Activated naive CD4-positive, alpha-beta T cell treated with anti-CD3 and anti-CD28 coated beads, Interleukin-2, amount 10 ng/mL, durations not matched to agents 7 days and 5 days (primary cell): ENCODE measurements around the gene TCF4.

ENCODE experiments used
- CTCF ChIA-PET: fragments of 350-600 bp; sonication (Branson Sonifier 250); formaldehyde crosslinking; loops from one replicate; lab custom pipeline; 2021; ENCODE audit warnings: antibody characterized with exemption; lab: Charles Lee
- DNase-seq: peaks from one replicate; pipeline ENCODE4 v3.0.0-alpha.2; 2020
- H3K27ac Mint-ChIP-seq: one replicate; pipeline ENCODE4 v1.8.0; 2021; ENCODE audit warnings: mild to moderate bottlenecking, moderate library complexity, mixed read lengths
- H3K27me3 Mint-ChIP-seq: one replicate; pipeline ENCODE4 v1.8.0; 2021; ENCODE audit warnings: mild to moderate bottlenecking, mixed read lengths
- H3K36me3 Mint-ChIP-seq: one replicate; pipeline ENCODE4 v1.8.0; 2021; ENCODE audit warnings: mixed read lengths
- H3K4me1 Mint-ChIP-seq: one replicate; pipeline ENCODE4 v1.8.0; 2021; ENCODE audit warnings: mixed read lengths
- H3K4me3 Mint-ChIP-seq: one replicate; pipeline ENCODE4 v1.8.0; 2021; ENCODE audit warnings: mild to moderate bottlenecking, moderate library complexity, mixed read lengths
- H3K9me3 Mint-ChIP-seq: one replicate; pipeline ENCODE4 v1.8.0; 2021; ENCODE audit warnings: mixed read lengths

Gene TCF4

DNA sequence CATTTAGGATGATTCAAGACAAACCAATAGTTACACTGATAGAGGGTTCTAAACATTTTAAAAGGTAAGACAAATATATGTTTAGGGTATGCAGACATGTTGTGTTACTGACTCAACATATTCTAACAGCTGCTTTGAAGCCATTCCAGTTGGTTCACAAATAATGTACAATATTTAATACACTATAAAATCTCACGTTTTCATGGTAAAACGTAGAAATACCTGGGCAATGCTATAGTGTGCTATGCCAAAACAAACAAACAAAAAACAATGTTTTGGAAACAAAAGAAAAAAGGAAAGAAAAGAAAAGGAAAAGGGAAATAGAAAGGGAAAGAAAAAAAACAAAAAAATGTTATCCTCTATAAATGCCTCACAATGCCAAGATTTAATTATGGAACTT, 277.1 kb downstream of the TCF4 start:
- Mint-ChIP-seq H3K36me3 (no peaks in the 10 kb centered on the region), H3K27me3 (no peaks in the 10 kb centered on the region), H3K9me3 (no peaks in the 10 kb centered on the region), H3K4me1 (no peaks in the 10 kb centered on the region), H3K4me3 (no peak overlapping the region), H3K27ac (no peak overlapping the region)
- CTCF ChIA-PET: no interaction called here
- no peak for DNase-seq

DNA sequence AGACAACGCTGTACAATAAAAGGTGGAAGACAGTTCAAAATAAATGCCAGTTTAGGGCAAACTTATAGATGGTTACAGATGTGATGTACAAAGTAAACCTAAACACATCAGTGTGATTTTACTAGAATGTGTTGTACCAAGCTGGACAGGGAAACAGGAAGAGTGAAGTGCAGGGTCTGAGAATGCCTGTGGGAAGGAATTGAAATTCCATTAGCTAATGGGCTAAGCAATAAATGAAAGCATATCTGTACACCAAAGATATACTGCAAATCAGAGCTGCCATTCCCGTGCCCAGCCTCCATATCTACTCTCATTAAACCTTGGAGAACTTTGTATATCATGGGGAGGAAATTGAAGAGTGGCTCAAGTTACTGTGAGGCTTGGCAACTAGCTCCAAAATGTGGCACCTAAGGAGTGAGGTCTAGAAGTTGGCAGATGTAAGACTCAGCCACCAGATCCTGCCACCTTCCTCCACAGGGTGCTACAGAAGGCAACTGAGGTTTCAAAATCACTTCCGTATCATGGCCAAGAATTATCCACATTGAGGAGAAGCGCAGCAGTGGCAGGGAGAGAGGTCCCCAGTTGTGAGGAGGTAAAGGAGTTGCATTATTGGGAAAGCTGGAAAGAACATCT, 277.8 kb downstream of the TCF4 start:
- CTCF ChIA-PET: no interaction called here
- no peak for DNase-seq
- no peaks in the 10 kb centered on the region for H3K4me1 Mint-ChIP-seq

DNA sequence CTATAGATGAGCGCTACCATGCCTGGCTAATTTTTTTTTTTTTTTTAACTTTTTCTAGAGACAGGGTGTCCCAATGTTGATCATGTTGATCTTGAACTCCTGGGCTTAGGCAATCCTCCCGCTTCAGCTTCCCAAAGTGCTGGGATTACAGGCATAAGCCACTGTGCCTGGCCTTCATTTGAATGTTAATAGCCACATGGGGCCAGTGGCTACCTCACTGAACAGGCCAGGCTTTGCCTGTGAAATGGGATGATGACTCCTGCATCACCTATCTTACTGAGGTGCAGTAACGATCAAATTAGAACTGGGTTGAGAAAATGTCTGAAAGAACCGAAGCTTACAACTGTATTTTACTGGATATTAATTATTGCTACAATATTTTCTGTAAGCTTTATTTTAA, 278.7 kb downstream of the TCF4 start:
- Mint-ChIP-seq H3K4me3 (no peak overlapping the region), H3K27ac (no peak overlapping the region), H3K4me1 (no peaks in the 10 kb centered on the region), H3K27me3 (no peaks in the 10 kb centered on the region), H3K9me3 (no peaks in the 10 kb centered on the region), H3K36me3 (no peaks in the 10 kb centered on the region)
- CTCF ChIA-PET: no interaction called here
- no peak for DNase-seq

More for the DNA sequence above, 277.8 kb downstream of the TCF4 start:
- Mint-ChIP-seq H3K36me3 (no peaks in the 10 kb centered on the region), H3K27me3 (no peaks in the 10 kb centered on the region), H3K4me3 (no peak overlapping the region), H3K9me3 (no peaks in the 10 kb centered on the region), H3K27ac (no peak overlapping the region)

DNA sequence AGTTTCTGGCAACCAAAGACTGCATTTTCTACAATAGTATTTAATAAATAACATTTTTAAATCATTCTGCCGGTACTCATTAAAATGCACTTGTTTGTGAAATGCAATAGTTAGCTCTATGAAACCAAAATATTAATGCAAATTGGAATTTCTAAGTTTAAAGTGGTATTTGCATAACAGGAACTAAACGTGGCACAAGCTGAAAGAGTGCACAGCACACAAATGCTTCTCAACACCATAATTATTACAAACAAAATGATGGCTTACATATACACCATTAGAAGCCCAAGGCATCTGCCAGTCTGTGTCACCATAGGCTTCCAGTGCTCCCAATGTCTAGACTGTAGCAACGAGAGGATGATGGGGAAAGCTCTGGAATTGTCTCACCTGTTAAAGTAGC, 280.5 kb downstream of the TCF4 start:
- Mint-ChIP-seq H3K27ac (no peak overlapping the region), H3K27me3 (no peaks in the 10 kb centered on the region), H3K4me1 (no peaks in the 10 kb centered on the region), H3K4me3 (no peak overlapping the region), H3K36me3 (no peaks in the 10 kb centered on the region), H3K9me3 (no peaks in the 10 kb centered on the region)
- CTCF ChIA-PET: no interaction called here
- DNase-seq: no peak

DNA sequence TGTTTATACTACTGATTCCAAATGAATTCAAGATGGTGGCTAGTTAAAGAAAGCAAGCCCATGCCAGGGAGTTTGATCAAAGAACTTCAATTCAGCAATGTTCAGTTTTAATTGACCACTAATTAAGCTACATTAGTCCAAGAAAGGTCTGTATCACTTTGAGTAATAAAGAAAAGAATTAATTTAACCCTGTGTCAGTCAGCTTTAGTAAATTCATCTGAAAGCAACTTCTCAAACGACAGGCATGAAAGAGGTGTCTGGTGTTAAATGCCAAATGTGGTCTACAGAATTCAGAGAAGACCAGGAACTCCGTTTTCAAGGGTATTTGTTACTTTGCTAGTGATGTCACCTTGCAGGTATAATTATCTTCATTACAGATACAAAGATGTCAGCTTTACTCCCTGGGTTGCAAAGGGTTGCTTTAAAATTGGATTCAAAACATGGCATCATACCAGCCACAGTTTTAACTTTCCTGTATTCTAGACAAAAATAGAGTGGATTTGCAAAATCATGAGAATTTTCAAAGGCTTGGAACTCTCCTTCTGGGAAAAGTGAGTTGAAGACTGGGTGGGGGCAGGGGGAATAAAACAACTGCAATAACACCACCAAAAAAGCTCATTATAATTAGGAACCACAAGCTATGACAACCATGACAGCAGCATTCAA, 281.5 kb downstream of the TCF4 start:
- no peak for DNase-seq
- Mint-ChIP-seq H3K27me3 (no peaks in the 10 kb centered on the region), H3K4me1 (no peaks in the 10 kb centered on the region), H3K9me3 (no peaks in the 10 kb centered on the region), H3K36me3 (no peaks in the 10 kb centered on the region), H3K27ac (no peak overlapping the region), H3K4me3 (no peak overlapping the region)
- CTCF ChIA-PET: no interaction called here

DNA sequence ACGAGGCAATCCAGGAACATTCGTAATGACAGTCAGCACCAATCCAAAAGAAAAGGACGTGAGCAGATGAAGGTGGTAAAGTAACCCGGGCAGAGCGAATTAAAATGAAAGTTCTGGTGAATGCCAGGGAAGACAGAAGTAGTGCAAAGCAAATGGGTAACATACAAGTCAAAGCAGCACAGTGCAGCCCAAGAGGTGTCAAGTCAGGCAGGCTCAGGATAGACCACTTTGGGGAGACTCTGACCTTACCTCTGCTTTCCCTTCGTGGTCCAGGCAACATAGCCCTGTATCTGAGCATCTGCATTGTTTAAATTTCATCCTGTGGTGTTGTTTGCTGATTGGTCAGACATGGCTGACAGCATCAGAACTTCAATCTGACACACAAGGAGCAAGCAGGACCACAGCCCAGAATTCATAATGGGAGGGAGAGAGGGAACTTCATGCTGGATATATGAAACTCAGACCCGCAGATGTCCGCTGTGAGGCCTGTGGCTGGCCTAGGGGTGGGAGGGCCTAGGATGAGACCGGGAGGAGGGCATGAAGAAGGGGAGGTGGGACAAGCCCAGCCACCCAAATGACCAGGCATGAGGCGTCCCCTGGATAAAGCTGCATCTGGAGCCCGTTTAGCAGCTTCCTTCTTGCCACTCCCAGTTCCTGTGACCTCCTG, 285.7 kb downstream of the TCF4 start:
- no peaks in the 10 kb centered on the region for H3K4me1 Mint-ChIP-seq
- no peak overlapping the region for H3K4me3 Mint-ChIP-seq
- no peaks in the 10 kb centered on the region for H3K9me3 Mint-ChIP-seq
- no peak for DNase-seq
- H3K27me3 Mint-ChIP-seq: no peaks in the 10 kb centered on the region
- CTCF ChIA-PET: no interaction called here
- H3K27ac Mint-ChIP-seq: no peak overlapping the region
- no peaks in the 10 kb centered on the region for H3K36me3 Mint-ChIP-seq

DNA sequence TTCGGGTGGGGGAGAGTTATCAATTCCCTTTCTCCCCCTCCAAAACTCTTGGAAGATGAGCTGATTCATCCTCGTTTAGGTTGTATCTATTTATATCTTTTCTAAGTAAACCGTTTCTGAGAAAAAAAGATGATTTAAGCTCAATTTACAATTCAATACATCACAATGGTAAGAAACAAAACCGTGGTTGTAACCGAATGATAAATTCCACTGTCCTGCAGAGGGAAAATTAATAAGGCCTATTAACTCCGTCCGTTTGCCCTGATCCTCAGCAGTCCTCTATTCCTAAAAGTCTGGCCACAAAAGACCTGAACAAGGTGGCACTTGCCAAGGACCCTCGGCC, 286.2 kb downstream of the TCF4 start:
- DNase-seq: no peak
- H3K27me3 Mint-ChIP-seq: no peaks in the 10 kb centered on the region
- H3K9me3 Mint-ChIP-seq: no peaks in the 10 kb centered on the region
- H3K36me3 Mint-ChIP-seq: no peaks in the 10 kb centered on the region
- H3K27ac Mint-ChIP-seq: no peak overlapping the region
- CTCF ChIA-PET: no interaction called here
- H3K4me1 Mint-ChIP-seq: no peaks in the 10 kb centered on the region
- H3K4me3 Mint-ChIP-seq: no peak overlapping the region

DNA sequence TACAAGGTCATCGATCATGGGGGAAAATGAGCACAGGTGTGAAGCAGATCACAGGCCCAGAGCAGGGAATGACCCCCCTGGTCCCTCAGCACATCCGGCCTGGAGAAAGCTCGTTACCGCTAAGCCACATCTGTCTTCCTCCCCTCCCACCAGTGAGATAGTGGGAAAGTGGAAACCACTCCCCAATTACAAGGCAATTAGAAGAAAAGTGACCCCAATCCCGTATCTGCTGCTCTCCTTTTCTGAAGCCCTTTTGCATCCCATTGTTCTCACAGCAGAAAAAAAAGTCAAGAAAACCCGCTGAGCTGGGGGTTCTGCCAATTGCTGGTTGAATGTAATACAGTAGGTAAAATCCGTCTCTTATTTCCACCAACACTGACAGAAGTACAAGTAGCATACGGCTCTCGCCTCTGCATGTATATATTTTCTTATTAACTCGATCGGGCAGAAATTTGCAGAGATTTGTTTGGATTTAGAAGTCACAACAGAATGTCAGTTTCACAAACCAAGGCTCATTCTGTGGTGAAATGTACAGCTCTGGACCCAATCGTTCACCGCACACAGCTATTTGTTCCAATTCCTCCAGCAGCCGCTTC, 287.0 kb downstream of the TCF4 start:
- Mint-ChIP-seq H3K27ac (no peak overlapping the region), H3K4me3 (no peak overlapping the region), H3K27me3 (no peaks in the 10 kb centered on the region), H3K4me1 (no peaks in the 10 kb centered on the region), H3K36me3 (no peaks in the 10 kb centered on the region), H3K9me3 (no peaks in the 10 kb centered on the region)
- CTCF ChIA-PET: no interaction called here
- no peak for DNase-seq

DNA sequence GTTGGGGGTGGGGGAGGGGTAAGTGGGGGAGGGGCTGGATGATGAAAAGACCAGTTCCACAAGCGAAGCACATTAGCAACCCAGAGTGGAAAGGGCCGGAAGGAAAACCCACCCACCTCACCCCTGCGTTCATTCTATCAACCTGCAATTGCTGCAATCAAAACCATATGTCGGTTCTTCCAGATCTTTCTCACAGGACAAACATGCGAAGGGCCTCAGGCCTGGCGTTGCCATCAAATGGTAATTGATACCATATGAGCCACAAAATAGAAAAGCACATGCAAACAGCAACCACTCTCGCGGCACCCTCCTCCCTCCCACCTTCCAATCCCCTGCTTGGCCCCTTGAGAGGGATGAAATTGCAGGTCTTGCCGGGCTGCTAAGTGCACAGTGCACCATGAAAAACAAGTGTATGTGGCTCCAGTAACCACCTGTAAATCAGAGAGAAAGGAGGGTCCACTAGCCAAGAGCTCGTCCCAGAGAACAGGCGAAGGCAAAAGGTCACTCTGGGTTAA, 287.5 kb downstream of the TCF4 start:
- Mint-ChIP-seq H3K27ac (no peak overlapping the region), H3K36me3 (no peaks in the 10 kb centered on the region)

DNA sequence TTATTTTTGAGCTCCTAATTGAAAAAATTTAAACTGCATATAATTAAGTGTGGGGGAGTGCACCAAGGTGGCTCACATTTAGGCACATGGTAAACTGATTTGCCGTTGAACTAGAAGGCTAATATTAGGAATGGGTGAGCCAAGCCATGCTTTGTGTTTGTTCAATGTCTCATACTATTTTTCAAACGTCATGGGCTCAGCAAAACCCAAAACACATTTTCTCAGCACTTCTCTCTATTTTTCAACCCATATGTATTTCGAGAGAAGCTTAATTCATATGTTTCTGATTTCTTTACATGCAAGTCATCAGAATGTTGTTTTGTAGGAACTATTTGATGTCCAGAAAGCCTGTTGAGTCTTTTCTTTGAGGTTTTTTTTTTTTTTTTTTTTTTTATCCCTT, 291.2 kb downstream of the TCF4 start:
- no peaks in the 10 kb centered on the region for H3K27me3 Mint-ChIP-seq
- no peaks in the 10 kb centered on the region for H3K36me3 Mint-ChIP-seq
- DNase-seq: no peak
- no peaks in the 10 kb centered on the region for H3K9me3 Mint-ChIP-seq
- no peaks in the 10 kb centered on the region for H3K4me1 Mint-ChIP-seq
- CTCF ChIA-PET: no interaction called here
- no peak overlapping the region for H3K4me3 Mint-ChIP-seq
- H3K27ac Mint-ChIP-seq: no peak overlapping the region

More for the DNA sequence above, 287.5 kb downstream of the TCF4 start:
- Mint-ChIP-seq H3K4me1 (no peaks in the 10 kb centered on the region), H3K9me3 (no peaks in the 10 kb centered on the region), H3K4me3 (no peak overlapping the region), H3K27me3 (no peaks in the 10 kb centered on the region)
- CTCF ChIA-PET: no interaction called here
- no peak for DNase-seq

DNA sequence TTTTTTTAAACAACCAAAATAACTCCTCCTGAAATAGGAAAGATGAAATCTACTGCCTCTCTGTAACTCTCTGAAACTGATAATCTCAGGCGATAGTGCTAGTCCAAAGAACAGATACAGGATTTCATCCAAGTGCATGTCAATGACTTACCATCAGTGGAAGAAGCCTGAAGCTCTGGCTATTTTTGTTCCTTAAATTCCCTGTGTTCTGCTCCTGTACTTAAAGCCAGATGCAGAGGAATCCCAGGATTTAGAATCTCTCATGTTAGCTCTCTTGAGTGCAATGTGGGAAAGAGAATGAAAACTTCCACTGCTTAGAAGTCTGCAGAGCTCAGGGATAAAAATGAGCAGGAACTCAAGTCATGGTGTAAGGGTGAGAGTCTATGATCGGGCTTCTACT, 291.9 kb downstream of the TCF4 start:
- Mint-ChIP-seq H3K4me3 (no peak overlapping the region), H3K27me3 (no peaks in the 10 kb centered on the region), H3K9me3 (no peaks in the 10 kb centered on the region), H3K36me3 (no peaks in the 10 kb centered on the region), H3K4me1 (no peaks in the 10 kb centered on the region), H3K27ac (no peak overlapping the region)
- DNase-seq: no peak
- CTCF ChIA-PET: no interaction called here

DNA sequence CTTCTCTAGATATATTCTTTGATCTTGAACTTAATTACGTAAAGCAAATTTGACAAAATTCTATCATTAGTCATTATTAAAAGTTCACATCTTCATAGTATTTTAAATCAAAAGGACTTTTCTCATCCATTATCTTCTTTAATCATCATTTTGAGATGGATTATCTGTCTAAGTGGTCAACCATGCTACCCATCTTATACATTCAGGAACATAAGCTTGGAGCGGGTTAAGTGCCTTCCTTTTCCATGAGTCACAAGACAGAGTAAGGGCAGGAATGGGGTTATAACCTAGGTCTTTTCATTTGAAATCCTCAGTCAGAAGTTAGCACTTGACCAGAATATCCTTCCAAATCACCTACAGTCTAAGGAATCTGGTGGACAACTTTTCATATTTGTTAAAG, 297.1 kb downstream of the TCF4 start:
- DNase-seq: no peak
- Mint-ChIP-seq H3K27ac (no peak overlapping the region), H3K36me3 (no peaks in the 10 kb centered on the region), H3K9me3 (no peaks in the 10 kb centered on the region), H3K4me3 (no peak overlapping the region), H3K27me3 (no peaks in the 10 kb centered on the region), H3K4me1 (no peaks in the 10 kb centered on the region)
- CTCF ChIA-PET: no interaction called here

DNA sequence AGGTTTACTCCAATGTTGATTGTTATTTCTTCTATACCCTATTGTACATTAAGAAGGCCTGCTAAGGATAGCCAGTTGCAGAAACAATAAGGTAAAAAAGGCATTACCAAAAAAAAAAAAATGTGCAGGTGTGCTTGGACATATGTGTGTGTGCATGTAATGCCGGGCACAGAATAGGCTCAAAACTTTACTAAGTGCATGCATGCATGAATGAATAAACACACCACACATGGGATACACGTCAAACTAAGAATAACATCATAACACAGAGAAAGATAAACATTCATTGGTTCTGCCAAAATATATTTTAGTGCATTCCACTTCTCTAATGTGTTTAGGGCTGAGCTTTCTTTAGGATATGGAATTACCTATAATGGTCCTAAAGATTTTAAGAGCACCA, 298.2 kb downstream of the TCF4 start:
- Mint-ChIP-seq H3K9me3 (no peaks in the 10 kb centered on the region), H3K27ac (no peak overlapping the region), H3K27me3 (no peaks in the 10 kb centered on the region), H3K4me3 (no peak overlapping the region), H3K36me3 (no peaks in the 10 kb centered on the region), H3K4me1 (no peaks in the 10 kb centered on the region)
- DNase-seq: no peak
- CTCF ChIA-PET: no interaction called here

DNA sequence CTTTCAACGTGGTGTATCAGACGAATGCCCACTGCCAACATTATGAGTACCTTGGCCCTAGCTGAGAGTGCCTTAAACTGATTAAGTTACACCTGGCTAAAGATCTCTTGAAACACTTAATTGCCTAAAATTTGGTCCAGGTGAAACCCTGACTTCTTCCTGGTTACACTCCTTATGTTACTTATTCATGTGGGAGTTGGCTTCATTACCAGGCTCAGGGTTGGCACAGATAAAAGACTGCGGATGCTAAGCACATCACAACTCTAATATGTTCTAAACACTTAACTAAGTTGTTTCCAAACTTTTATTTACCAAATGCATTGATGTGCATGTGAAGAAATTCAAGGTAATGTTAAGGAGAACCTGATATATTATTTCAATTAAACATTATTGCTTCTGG, 298.9 kb downstream of the TCF4 start:
- Mint-ChIP-seq H3K36me3 (no peaks in the 10 kb centered on the region), H3K4me1 (no peaks in the 10 kb centered on the region), H3K27me3 (no peaks in the 10 kb centered on the region), H3K27ac (no peak overlapping the region), H3K9me3 (no peaks in the 10 kb centered on the region), H3K4me3 (no peak overlapping the region)
- CTCF ChIA-PET: no interaction called here
- DNase-seq: no peak
